HepG2 (cell line): ENCODE measurements around the gene GLYR1.

Experiments used
- CTCF ChIP-seq: sonication (generic); formaldehyde crosslinking; IDR thresholded peaks from 2 replicates; pipeline ENCODE4 v1.5.0; 2020; ENCODE audit warnings: mild to moderate bottlenecking, missing genetic modification reagents, moderate library complexity
- DZIP1 ChIP-seq: sonication (generic); formaldehyde crosslinking; IDR thresholded peaks from 2 replicates; pipeline ENCODE4 v1.5.0; 2020; ENCODE audit warnings: mild to moderate bottlenecking, missing genetic modification reagents
- E2F1 ChIP-seq: sonication (generic); formaldehyde crosslinking; IDR thresholded peaks from 2 replicates; pipeline ENCODE4 v1.5.0; 2020; ENCODE audit warnings: missing genetic modification reagents
- HDAC1 ChIP-seq: sonication (generic); formaldehyde crosslinking; IDR thresholded peaks from 2 replicates; pipeline ENCODE4 v1.5.1; 2020; ENCODE audit warnings: mild to moderate bottlenecking, missing genetic modification reagents
- HMG20A ChIP-seq: IDR thresholded peaks from 2 replicates; pipeline ENCODE4 v1.6.1; 2016; ENCODE audit warnings: borderline replicate concordance
- PHF8 ChIP-seq: sonication (generic); formaldehyde crosslinking; IDR thresholded peaks from 2 replicates; pipeline ENCODE4 v1.5.0; 2020; ENCODE audit warnings: missing genetic modification reagents
- TF ChIP-seq, protein P1 (sequence below): sonication (generic); formaldehyde crosslinking; IDR thresholded peaks from 2 replicates; pipeline ENCODE4 v1.5.1; 2020; ENCODE audit warnings: missing genetic modification reagents, mild to moderate bottlenecking, borderline replicate concordance

- TF ChIP-seq E2F1 (no peak), HDAC1 (no peak), DZIP1 (CRISPR knock-in tag) (no peak), PHF8 (CRISPR knock-in tag) (no peak), HMG20A (CRISPR knock-in tag) (no peak), CTCF (CRISPR knock-in tag) (no peak)
- TF ChIP-seq, protein P1, sequence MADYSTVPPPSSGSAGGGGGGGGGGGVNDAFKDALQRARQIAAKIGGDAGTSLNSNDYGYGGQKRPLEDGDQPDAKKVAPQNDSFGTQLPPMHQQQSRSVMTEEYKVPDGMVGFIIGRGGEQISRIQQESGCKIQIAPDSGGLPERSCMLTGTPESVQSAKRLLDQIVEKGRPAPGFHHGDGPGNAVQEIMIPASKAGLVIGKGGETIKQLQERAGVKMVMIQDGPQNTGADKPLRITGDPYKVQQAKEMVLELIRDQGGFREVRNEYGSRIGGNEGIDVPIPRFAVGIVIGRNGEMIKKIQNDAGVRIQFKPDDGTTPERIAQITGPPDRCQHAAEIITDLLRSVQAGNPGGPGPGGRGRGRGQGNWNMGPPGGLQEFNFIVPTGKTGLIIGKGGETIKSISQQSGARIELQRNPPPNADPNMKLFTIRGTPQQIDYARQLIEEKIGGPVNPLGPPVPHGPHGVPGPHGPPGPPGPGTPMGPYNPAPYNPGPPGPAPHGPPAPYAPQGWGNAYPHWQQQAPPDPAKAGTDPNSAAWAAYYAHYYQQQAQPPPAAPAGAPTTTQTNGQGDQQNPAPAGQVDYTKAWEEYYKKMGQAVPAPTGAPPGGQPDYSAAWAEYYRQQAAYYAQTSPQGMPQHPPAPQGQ = no peak
These were observed 92.2 kb downstream of the GLYR1 start for GRCh38 chr16:4754865-4755264.
